NCI-H1694 (cell line): Measurements from ENCODE around the gene AHI1.

Experiments
- DNase-seq: peaks from one replicate; lab custom pipeline; 2025; lab: John Stamatoyannopoulos, UW

AHI1 gene

DNA sequence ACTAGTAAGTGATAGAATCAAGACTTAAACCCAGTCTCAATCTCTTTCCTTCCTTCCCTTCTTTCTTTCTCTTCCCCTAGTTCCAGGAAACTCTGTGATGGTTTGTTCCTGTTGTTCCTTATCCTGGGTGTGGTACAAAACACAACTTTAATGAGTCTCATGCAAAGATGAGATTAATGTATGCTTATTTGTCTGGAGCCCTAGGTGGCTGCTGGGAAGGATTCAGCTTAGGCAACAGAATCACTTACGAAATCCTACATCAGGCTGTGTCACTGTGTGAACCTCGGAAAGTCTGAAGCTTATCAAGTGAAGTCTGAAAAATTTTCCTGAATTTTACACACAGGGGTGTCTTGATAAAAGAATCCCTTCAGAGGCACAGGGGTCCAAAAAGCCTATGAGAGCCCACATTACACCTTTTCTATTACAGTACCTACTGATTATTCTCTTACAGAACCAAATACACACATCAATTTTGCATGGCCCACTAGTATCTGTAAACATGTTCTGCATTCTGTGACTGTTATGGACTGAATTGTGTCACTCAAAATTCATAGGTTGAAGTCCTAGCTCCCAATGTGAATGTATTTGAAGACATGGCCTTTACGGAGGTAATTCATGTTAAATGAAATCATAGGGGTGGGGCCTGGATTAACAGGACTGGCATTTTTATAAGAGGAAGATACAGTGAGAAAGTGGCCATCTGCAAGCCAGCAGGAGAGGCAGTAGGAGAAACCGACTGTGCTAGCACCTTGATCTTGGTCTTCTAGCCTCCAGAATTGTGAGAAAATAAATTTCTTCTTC, 171.7 kb downstream of the AHI1 start:
- DNase-seq, result no peak

DNA sequence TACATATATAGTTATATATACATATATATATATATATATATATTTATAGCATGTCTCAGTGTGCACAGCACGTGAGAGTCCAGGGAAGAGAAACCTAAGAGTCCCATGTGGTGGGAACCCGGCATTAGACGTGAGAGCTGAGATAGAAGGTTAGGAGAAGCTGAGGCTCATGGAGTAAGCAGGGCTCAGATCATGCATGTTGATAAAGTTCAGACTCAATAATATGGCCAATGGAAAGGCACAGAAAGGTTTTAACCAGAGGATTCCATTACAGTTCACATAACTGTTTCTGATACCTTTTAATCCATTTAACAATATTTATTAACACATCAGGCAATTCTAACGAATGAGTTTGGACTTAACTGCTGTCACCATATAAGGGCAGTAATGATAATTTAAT, 173.0 kb downstream of the AHI1 start:
- no peak for DNase-seq

DNA sequence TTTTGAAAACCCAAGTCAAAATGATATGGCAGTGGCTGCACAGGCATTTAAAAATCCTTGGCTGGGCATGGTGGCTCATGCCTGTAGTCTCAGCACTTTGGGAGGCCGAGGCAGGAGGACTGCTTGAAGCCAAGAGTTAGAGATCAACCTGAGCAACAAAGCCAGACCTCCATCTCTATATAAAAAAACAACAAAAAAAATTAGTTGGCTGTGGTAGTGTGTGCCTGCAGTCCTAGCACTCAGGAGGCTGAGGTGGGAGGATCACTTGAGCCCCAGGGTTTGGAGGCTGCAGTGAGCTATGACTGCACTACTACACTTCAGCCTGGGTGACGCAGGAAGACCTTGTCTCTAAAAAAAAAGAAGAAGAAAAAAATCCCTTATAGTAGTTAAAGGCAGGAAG, 173.6 kb downstream of the AHI1 start:
- DNase-seq, result no peak

DNA sequence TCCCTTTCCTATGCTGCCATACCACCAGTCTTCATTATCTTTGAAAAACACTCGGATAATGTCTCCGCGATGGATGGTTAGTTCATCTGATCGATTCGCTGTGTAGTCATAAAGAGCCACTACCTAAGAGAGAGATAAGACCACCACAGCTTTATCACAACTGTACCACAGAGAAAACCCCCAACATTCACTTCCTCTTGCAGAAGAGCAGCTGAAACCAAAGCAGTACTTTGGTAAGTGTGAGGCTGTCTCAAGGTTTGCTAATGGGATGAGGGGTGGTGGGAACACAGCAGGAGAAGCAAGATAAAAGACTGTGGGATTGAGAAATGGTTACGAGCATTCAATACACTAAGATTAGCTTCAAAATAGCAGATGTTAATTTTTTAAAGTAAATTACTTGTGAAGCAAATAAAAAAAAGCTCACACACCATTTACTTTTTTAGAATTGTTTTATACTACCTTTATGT, 174.3 kb downstream of the AHI1 start:
- no peak for DNase-seq

DNA sequence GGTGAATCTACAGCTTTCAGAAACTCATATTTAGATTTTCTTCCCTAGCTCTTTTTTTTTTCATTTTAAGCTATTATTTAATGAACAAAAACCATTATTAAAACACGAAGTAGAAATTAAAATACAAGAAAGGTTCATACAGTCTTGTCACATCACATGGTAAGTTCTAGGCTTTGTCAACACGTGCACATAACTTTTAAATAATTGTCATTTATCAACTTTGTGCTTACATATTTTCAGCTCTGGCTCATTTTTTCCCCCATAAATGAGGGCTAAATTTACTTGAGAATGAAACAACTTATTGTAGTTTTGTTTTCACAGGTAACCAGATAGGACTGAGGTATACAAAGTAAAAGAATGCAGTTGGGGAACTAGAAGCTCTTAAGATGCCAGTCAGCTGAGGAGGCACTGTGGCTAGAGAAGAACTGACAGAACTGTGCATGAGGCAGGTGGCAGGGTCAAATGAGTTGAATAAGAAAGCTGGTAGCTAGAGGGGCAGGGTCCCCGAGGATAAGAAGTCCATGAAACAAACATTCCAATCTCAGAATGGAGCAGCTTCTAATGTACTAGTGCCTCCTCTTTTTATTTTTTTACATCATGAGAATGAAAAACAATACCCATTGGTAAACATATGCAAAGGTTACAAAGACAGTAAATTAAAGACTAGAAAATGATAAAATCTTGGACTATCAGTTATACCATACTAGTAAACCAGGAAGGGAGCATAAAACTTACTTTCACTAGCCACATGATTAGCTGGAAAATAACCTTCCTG, 174.9 kb downstream of the AHI1 start:
- DNase-seq, result no peak

DNA sequence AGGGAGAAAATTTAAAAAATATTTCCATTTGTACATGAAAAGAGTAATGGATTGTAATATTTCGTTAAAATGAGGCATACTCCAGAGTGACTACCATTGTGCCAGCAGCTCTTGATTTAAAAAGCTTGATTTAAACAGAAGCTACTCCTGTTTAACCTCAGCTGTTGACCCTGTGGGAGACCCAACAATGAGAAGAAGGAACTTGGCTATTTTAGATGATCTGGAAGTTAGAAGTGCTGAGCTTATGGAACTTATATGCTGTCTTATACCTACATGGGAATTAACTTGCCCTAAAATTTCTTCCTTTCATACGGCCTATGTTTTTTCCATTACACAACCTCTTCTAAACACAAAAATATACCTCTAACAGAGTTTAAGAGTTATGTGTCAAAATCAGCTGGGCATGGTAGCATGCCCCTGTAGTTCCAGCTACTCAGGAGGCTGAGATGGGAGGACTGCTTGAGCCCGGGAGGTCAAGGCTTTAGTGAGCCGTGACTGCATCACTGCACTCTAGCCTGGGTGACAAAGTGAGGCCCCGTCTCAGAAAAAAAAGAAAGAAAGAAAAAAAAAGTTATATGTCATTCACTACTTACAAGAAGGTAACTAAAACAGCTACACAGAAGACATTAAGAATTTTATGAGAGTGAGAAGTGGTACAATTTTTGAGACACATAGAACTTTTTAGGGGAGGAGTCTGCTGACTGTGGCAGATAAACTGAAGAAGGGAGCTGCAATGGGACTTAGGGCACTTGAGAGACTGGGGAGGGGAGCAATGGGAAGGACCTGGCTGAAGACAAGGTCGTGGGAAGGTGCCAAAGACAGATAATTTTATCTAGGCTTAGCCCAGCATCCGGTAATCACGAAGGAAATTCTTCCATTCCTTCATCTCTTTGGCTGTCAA, 176.6 kb downstream of the AHI1 start:
- no peak for DNase-seq

DNA sequence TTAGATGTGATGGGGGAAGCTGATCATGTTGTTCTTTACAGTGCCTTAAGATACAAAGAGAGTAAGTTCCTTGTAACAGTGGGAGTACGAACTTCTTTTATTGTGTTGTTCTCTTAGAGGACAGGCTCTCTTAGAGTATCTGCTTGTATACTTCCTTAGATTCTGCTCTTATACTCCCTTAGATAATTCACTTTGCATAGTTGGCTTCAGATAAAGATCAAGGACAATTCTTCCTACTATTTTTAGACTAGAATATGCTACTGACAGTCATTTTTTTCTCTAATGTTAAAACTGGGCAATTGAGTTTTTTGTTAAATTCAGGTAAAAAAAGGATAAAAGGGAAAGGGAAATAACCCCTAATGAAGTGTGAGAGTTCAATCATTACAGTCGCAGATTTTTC, 177.7 kb downstream of the AHI1 start:
- DNase-seq, result no peak

DNA sequence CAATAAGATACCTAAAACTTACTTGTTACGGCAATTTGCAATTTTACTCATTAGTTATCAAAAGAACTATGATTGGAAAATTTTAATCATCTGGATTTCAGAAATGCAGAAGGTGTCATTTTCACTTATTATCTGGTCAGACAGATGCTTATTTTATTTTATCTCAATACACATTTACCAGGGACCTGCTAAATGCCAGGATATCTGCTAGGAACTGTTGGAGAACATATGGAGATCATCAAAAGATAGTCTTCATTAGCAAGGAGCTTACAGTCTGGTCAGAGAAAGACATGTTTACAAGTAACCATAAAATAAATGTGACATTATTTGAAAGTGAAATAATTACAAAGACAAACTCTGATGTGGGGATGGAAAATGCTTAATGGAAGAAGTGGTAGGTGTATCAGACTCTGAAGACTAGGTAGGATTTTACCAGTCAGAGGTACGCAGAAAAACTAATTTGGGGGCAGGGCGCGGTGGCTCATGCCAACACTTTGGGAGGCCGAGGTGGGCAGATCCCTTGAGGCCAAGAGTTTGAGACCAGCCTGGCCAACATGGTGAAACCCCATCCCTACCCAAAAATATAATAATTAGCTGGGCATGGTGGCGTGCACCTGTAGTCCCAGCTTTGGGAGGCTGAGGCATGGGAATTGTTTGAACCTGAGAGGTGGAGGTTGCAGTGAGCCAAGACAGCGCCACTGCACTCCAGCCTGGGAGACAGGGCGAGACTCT, 178.6 kb downstream of the AHI1 start:
- no peak for DNase-seq

DNA sequence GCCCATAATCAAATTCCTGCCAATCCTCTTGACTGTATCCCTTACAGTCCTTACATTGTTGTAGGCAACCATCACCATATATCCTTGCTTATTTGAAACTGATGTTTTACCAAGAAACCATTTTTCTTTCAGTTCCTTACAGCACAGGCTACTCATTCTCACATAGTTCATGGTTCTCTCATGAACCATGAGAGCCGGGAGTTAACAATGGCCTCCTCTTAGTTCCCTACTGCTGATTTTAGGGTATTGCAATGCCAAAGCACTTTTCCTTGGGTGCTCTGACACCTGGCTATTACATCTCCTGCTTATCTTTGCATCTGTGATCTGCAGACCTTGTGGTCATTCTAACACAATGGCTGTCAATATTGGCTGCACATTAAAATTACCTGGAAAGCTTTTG, 183.0 kb downstream of the AHI1 start:
- no peak for DNase-seq

DNA sequence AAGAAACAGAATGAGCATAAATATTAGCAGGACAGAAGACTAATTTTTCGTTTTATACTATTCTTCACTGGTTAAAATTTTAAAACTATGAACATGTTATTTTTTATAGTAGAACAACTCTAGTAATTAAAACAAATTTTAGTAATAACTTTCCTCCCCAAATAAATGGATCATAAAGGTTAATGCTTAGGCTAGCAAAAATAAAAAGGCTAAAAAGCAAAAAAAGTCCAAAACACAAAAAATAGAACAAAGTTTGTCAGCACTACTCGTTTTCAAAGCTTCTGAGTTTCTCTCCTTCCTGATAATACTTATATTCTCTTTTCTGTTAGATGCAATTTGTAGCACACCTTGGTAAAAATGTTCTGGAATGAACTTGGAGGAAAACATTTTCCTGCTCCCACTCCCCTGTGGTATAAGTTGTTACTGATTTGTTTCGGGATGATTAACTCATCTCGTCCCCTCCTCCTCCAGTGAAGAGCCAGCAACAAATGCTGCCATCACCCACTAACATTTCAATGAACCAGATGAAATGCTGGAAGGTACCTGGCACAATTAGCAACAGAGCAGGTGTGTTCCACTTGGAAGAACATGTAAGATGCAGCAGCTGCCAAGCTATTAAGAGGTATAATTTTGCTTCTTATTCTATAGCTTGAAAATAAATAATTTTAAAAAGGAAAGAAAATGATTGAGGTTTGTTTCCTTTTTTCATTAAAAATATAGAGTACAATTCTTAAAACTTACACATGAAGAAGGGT, 185.9 kb downstream of the AHI1 start:
- no peak for DNase-seq

DNA sequence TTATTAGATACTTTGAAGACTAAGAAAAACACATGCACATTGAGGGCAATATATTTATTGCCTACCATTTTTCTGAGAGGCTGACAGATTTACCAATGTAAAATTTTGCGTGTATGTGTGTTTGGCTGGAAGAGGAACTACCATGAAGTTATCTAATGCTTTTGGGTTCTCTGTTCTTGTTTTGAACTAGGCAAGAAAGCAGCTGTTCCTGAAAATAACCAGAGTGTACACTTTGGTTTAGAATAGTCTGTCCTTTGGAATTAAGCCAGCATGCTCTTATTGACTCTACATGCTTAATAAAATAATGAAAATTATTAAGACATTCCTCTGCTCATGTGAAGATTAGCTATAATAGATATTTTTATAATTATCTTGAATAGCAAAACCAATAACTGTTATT, 187.2 kb downstream of the AHI1 start:
- peak; percentile 6 for DNase-seq

DNA sequence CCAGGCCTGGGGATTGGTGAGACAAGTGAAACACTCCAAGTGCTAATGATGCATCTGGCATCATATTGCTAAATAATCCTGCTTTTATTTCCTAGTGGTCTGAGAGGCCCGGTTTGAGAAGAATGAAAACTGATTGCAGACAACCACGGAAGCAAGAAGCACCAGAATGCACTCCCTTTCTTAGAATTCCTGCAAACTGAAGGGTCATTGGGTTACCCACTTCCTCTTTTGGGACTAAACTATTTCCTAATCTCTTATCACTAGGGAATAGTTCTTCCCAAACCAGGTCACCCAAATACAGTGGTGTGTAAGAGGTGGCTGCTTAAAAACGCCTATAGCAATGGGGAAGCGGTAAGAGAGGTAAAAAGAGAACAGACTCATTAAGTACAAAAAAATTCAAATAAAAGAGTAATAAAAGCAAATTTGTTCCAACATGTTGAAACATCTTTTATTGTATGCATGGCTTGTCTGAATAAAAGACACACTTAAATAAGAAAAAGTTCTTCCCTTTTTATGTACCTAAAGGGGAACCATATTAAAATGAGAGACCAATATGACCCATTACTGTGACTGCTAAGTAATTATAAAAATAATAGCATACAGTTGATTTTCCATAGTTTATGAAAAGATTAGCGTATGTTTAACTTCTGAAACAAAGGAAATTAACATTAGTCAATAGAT, 190.7 kb downstream of the AHI1 start:
- no peak for DNase-seq

DNA sequence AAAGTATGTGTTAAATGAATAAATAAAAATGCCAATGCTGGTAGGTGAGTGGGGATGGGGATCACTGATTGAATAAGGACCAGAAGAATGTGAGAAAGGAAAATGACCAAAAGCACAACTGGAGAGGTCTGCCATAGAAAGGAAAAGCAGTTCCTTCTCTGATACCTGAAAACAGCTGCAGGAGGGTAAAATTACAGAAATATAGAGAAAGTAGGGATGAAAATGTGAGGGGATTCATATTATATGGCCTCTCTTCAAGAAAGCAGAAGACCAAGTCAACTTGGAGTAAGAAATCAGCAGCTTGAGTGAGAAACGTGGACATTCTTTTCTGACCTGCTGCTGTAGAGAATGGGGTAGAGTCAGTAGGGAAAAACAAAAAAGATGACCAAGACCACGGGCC, 191.4 kb downstream of the AHI1 start:
- no peak for DNase-seq

DNA sequence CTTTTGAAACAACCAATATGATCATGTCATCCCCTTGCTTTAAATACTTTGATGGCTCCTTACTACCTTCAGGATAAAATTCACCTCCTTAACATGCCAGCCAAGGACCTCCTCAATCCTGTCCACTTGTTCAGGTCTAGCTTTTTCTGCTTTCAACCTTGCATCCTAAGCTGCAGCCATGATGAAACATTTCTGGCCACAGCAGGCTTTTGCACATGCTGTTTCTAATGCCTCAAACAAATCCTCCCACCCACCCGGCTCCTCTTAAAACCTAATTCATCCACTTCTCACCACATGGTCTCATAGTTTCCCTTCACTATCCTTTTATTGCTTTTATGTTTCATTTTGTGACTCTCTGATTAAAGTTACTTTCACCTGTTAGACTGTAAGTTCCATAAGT, 191.9 kb downstream of the AHI1 start:
- no peak for DNase-seq

DNA sequence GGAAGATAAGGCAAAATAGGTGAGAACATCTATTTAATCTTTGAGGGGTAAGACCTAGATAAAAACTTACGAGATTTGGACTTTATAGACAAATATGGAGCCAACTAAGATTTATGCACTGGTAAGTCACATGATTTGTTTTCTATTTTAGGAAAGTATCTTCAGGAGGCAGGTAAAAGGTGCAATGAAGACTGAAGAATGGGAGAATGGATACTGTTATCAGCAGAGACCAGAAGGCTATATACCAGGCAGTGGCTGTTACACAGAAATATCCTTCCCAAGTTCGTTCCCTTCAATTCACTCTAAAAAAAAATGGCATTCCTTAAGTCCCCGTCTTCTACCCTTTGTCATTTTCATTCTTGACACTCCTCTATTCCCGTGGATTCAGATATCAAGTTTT, 192.7 kb downstream of the AHI1 start:
- no peak for DNase-seq

DNA sequence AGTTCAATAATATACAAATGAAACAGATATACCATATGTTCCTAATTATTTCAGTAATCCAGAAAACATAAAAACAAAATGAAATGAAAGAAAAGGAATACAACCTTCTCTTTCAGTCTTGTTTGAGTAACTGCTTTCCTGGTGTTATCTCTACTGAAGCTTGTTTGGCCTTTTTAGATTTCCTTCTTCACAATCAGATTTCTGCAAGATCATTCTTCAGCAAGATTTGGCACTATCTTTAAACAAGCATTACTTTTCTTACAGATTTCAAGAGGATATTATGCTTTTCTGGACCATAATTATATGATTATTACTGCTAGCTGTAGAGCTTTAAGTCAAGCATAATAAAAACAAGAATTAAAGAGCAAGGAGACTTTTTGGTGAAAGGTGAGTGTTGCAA, 196.2 kb downstream of the AHI1 start:
- DNase-seq, result no peak

DNA sequence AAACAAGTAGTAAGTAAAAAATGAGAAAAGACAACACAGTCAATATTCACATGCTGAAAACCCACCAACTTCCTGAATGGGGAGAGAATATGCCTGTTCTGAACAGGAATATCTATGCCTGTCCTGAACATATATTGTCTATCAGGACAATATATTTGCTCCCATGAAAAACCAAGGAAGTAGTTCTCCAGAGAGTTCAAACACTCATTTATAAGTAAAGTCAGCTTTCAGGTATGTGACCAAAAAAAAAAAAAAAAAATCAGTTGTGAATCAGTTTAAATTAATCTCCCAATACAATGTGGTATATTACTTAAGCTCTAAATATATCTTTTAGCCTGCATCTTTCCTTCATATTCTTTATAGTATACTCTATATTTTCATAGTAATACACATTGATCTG, 197.0 kb downstream of the AHI1 start:
- DNase-seq, result no peak

DNA sequence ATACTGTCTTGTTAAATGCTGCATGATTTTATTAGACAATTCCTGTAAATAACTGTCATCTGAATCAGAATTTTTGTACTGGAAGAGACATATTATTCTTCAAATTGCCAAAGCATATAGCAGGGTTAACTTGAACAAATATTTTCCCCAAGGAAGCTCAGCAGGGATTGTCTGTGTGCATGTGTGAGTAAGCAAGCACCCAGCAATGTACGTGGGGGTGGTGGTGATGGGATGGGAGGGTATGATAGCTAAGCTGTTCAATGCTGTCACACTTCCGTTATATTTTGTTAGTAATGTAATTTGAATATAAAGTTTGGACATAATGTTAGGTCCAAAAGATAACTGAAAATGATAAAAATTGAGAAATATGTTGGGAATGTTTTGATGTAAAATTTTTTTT, 198.3 kb downstream of the AHI1 start:
- DNase-seq, result no peak

DNA sequence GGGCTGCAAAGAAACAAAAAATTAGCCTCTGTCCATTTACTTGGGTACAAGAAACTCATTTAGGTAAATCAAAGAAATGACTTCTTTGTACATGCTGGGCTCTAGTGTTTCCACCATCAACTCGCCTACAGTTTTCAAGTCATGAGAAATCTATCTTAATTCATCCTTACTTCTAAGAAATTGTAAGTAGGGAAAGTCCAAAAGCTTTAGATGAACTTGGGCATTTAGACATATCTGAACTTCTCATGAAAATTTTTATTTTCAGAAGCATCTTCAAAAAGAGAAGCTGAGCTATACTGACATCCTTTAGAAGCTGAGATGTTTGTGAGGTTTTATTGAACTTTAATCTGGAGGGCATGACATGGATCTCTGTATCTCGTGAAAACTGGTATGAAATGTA, 199.1 kb downstream of the AHI1 start:
- no peak for DNase-seq

DNA sequence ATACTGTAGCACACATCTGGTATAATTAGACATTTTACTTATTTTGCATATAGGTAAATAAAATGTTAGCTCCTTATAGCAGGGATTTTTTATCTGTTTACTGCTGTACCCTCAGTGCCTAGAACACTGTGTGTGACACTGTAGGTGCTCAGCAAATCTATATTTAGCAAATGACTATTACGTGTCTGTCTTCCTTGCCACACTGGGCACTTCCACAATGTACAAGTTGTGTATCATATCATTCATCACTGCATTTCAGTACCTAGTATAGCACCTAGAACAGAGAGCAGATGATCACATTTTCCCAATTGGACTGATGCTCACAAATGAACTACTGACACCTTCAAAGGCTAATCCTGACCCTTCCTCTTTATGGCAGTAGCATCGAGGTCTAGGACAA, 200.8 kb downstream of the AHI1 start:
- no peak for DNase-seq
